Kidney epithelial cell (primary cell): ENCODE results near the gene LBX1. TPM values are rescaled to one million over a fixed set of nuclear protein-coding genes. Genes with fewer than 3 reads are reported as not detected.

Experiments used
- DNase-seq: peaks from one replicate; pipeline ENCODE4 v3.0.0-alpha.2; 2010; ENCODE audit warnings: low read depth
- H3K27me3 ChIP-seq: 2 replicates; pipeline ENCODE4 v1.6.0; 2011; ENCODE audit warnings: low read length; ENCODE audit not compliant: control insufficient read depth, insufficient read depth
- H3K36me3 ChIP-seq: 2 replicates; pipeline ENCODE4 v1.5.1; 2011; ENCODE audit warnings: low read length; ENCODE audit not compliant: control insufficient read depth, insufficient read depth
- H3K4me3 ChIP-seq: 2 replicates; pipeline ENCODE4 v1.5.1; 2011; ENCODE audit warnings: low read depth, mild to moderate bottlenecking, control low read depth, low read length
- total RNA-seq: library from RNA; depleted of rRNA; stranded (reverse); fragments of >200 nt; gene quantifications from 2 replicates; pipeline ENCODE4 v1.2.3, GENCODE V29; 2015
- TF ChIP-seq, protein P1 (sequence below): IDR thresholded peaks from 2 replicates; pipeline ENCODE4 v1.5.1; 2011; ENCODE audit warnings: mild to moderate bottlenecking, moderate library complexity, low read length, control low read depth, inconsistent platforms; ENCODE audit not compliant: insufficient read depth, poor library complexity, severe bottlenecking

Gene LBX1
- total RNA-seq, 1 donor from 2014 or later = not detected

DNA sequence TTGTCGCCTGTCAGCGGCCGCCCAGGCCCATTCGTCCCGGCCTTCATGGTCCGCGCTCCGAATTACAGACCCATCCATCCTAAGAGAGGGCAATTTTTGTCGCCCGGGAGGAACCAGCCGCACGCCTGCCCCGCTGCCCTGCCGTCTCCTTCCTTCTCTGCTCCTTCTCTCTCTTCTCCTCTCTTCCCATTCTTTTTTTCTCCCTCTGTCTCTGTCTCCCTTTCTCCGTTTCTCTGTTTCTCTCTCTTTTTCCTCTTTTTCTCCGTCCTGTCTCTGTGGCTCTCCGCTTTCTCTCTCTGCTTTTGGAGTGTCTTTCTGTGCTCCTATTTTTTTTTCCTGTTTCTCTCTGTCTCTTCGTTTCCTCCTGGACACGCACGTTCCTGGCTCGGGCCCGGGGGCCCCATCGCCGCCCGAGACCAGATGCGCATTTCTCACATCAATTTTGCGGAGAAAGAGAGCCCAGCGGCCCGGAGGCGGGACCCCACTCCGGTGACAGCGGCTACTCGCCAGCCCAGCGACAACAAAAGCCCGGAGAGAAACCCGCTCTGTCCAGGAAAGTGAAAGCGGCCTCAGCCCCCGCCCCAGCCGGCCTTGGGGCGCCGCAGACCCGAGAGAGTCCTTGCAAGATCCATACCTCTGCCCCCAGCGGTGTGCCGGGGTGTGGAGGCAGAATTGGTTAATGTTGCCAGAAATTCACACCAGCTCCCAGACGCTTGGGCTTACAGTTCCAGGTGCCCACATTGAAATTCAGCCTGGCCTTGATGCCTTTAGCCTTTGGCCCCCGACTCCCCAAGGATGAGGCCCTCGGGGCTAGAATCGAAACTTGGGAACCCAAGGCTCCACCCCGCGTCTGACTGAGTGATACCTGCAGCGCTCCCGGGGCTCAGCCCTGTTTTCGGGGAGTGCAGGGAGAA is 4.1 kb downstream of the LBX1 start:
- TF ChIP-seq, protein P1, sequence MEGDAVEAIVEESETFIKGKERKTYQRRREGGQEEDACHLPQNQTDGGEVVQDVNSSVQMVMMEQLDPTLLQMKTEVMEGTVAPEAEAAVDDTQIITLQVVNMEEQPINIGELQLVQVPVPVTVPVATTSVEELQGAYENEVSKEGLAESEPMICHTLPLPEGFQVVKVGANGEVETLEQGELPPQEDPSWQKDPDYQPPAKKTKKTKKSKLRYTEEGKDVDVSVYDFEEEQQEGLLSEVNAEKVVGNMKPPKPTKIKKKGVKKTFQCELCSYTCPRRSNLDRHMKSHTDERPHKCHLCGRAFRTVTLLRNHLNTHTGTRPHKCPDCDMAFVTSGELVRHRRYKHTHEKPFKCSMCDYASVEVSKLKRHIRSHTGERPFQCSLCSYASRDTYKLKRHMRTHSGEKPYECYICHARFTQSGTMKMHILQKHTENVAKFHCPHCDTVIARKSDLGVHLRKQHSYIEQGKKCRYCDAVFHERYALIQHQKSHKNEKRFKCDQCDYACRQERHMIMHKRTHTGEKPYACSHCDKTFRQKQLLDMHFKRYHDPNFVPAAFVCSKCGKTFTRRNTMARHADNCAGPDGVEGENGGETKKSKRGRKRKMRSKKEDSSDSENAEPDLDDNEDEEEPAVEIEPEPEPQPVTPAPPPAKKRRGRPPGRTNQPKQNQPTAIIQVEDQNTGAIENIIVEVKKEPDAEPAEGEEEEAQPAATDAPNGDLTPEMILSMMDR = no peak
- no peak for DNase-seq
- peaks cover 99% of the 10 kb centered on the region for H3K27me3 ChIP-seq
- no peaks in the 10 kb centered on the region for H3K36me3 ChIP-seq
- H3K4me3 ChIP-seq = no peak overlapping the region

DNA sequence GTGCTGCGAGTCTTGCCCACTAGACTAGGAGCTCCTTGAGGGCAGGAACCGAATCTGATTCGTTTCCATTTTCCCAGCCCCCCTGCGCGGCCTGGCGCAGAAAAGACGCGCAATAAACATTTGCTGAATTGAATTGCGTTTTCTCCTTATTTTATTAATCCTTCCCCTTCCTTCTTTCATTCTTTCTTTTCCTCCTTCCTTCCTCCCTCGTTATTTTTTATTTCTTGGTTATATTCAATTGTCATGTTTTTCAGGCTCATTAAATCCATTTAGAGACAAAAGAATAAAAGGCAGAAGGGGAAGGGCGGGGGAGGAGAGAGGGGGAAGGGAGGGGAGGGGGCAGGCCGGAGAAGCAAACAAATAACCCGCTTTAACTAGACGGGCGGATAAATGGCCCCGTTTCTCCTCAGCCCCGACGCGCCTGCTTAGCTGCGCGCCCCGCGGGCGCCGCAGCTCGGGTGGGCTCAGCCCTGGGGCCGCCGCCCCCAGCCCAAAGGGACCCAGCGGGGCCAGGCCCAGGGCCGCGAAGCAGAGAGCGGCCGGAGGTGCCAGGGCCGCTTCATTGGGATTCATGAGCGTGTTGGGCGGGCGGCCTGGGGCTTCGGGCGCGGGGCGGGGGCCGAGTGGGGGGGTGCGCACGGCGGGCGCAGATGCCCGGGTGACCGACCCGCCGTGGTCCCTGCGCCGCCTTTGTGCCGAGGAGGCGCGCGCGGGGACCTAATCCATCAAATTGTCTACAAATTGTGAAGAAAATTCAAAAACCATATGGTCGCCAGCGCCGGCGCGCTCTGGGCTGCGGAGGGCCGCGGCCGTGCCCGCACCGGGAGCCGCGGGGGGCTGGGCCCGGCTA is 5.0 kb downstream of the LBX1 start:
- TF ChIP-seq, protein P1 = no peak
- Histone ChIP-seq H3K27me3 (peaks cover 99% of the 10 kb centered on the region), H3K4me3 (no peak overlapping the region), H3K36me3 (no peaks in the 10 kb centered on the region)
- DNase-seq = no peak

DNA sequence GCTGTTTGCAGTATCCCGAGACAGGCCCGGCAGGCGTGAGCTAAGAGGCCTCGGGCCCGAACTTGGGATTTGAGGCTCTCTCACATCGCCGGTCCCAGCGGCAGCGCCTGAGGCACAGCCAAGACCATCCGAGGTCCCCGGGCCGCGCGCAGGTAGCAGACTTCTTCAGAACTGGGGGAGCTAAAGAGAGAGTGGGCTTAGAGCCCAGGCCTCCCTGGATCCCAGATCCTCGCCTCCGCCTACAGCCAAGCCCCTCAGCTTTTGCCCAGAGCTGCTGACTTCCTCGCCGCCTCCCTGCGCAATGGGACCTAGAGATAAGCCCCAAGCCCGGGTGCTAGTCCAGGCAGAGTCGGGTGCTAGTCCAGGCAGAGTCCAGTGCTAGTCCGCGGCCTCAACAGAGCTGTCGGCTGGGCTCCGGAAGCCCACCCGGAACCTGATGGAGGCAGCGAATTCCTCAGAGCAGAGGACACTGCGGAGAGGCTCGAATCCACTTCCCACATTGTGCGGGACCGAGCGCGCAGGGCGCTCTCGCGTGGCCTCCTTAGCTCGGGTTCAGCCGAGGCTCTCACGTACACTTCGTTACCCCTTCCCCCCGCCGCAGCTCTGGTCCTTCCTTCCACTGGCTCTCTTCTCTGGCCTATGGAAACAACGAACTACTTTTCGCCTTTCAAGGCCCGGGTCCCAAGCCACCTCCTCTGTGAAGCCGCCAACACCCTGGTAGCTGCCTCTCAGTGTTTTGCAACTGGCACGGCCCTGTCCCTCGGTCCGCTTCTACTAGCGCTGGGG is 5.8 kb downstream of the LBX1 start:
- TF ChIP-seq, protein P1 = no peak
- Histone ChIP-seq H3K27me3 (peaks cover 100% of the 10 kb centered on the region), H3K36me3 (no peaks in the 10 kb centered on the region), H3K4me3 (no peak overlapping the region)
- no peak for DNase-seq

DNA sequence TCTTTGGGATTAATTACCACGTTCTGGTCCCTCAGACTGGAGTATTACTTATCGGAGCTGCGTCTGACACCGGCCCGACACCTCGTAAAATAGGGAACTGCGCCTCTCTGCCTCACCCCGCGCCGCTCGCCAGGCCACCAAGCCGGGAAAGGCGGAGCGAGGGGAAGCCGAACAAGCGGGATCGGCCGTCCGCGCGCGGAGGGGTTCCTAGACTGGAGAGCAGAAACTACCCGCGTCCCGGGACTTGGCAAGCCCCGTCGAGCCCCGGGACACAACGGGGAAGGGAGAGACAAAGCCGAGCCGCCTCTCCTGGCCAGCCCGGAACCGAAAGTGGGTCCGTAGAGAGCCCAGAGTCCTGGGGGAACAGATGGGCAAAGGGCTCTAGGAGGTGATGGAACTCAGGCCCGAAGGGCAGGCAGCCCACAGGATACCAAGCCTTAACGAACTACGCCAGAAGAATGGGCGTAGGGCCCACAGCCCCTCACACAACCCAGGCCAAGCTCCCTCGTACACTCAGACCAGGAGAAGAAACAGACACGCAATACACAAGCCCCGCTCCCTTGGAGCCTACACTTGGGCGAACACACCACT is 6.5 kb downstream of the LBX1 start:
- peaks cover 100% of the 10 kb centered on the region for H3K27me3 ChIP-seq
- TF ChIP-seq, protein P1 = no peak
- H3K4me3 ChIP-seq = no peak overlapping the region
- H3K36me3 ChIP-seq = no peaks in the 10 kb centered on the region
- DNase-seq = no peak

DNA sequence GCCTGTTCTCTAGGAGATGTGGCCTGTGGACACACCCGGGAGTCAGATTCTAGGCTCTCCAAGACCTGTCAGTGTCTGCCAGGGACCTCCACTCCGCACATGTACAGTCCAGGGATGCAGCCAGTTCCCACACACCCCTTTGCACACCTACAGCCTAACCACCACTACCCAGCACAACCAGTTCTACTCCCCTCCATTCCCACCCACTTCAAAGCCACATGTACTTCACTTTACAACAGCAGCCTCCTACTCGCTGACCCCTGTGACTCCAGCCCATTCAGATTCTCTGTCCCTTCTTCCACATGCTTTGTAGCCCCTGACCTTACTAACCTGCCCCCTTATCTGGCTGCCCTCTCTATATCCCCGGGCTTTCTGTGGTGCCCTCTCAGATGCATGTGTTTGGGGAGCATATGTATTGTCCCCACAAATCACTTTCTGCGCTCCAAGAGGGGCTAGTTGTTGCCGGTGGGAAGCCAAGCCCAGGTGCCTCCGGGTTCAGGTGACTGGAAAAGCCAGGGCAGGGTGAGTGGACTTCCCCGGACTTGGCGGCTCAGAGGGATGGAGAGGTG is 7.2 kb downstream of the LBX1 start:
- TF ChIP-seq, protein P1 = no peak
- Histone ChIP-seq H3K36me3 (no peaks in the 10 kb centered on the region), H3K4me3 (no peak overlapping the region), H3K27me3 (peaks cover 100% of the 10 kb centered on the region)
- no peak for DNase-seq
